Left ventricle myocardium inferior (tissue), 1 donor: ENCODE measurements around the gene MUC20. TPM values are rescaled to one million over a fixed set of nuclear protein-coding genes. Genes with fewer than 3 reads are reported as not detected.

Experiments
- DNase-seq: peaks from one replicate; pipeline ENCODE4 v3.0.0-alpha.2; 2020
- H3K27ac ChIP-seq: fragments of 200-600 bp; replicated peaks from 2 replicates; pipeline ENCODE4 v1.8.0; 2021
- H3K27me3 ChIP-seq: fragments of 200-600 bp; 2 replicates; pipeline ENCODE4 v1.8.0; 2021; ENCODE audit warnings: low read depth
- H3K36me3 ChIP-seq: fragments of 200-600 bp; 2 replicates; pipeline ENCODE4 v1.8.0; 2021
- H3K4me1 ChIP-seq: fragments of 200-600 bp; 2 replicates; pipeline ENCODE4 v1.8.0; 2021
- H3K4me3 ChIP-seq: fragments of 200-600 bp; 2 replicates; pipeline ENCODE4 v1.8.0; 2021; ENCODE audit warnings: mild to moderate bottlenecking, moderate library complexity
- H3K9me3 ChIP-seq: fragments of 200-600 bp; replicated peaks from 2 replicates; pipeline ENCODE4 v1.8.0; 2021
- CTCF ChIP-seq: fragments of 200-600 bp; IDR thresholded peaks from 2 replicates; pipeline ENCODE4 v1.8.0; 2021; ENCODE audit warnings: antibody characterized with exemption, mild to moderate bottlenecking, borderline replicate concordance
- intact Hi-C: fragments of 100-400 bp; cut with micrococcal nuclease; formaldehyde crosslinking; loops from one replicate; pipeline ENCODE4 v1.11.0; 2022
- total RNA-seq: library from RNA; stranded (reverse); fragmentation: NEBNext Ultra II Directional; extraction: Animal tissue kit (Norgen Biotek cat#: 25700); gene quantifications from one replicate; pipeline ENCODE4 v1.2.1, GENCODE V29; 2021
- donor health status: DM: no; HTN: yes; CAD: no; lungs with severe emphysema.

Gene MUC20
- total RNA-seq, 1 donor from 2014 or later = 4.7 TPM

GRCh38 chr3:195703776-195704175 is 17.0 kb upstream of the MUC20 start:
- no peak overlapping the region for H3K4me3 ChIP-seq
- H3K27ac ChIP-seq = no peak overlapping the region
- peaks cover 12% of the 10 kb centered on the region for H3K36me3 ChIP-seq
- no peaks in the 10 kb centered on the region for H3K27me3 ChIP-seq
- TF ChIP-seq CTCF = no peak
- H3K9me3 ChIP-seq = no peaks in the 10 kb centered on the region
- no peaks in the 10 kb centered on the region for H3K4me1 ChIP-seq
- no peak for DNase-seq
- intact Hi-C loops = no loop called here

DNA sequence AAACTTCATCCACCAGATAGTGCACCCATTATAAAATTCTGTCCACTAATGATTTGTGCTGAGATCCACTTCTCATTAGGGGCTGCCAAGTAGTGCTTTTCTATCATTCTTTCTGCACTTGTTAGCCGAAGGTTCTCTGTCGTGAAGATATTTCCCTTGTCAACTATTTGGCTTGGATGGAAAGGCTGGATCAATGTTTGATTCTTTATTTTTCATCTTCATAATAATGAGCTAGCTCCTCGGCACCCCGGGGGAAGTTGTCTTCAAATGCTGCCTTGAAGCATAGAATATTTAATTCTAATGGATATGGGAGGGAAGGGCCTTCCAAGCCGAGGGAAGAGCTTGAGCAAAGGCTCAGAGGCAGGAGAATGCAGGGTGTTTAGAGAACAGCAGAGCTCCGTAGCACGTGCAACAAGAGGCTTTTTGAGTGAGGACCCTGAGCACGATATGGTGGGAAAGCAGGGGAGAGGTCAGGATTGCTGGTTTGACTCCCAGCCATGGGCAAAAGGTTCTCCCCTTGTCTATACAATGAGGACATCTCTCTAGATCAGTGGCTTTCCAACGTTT is 16.3 kb upstream of the MUC20 start:
- DNase-seq = no peak
- Histone ChIP-seq H3K9me3 (no peaks in the 10 kb centered on the region), H3K36me3 (peaks cover 15% of the 10 kb centered on the region), H3K4me3 (no peak overlapping the region), H3K27me3 (no peaks in the 10 kb centered on the region), H3K4me1 (no peaks in the 10 kb centered on the region), H3K27ac (no peak overlapping the region)
- intact Hi-C loops = no loop called here
- TF ChIP-seq CTCF = no peak

GRCh38 chr3:195705081-195705991 is 15.4 kb upstream of the MUC20 start:
- intact Hi-C loops = no loop called here

DNA sequence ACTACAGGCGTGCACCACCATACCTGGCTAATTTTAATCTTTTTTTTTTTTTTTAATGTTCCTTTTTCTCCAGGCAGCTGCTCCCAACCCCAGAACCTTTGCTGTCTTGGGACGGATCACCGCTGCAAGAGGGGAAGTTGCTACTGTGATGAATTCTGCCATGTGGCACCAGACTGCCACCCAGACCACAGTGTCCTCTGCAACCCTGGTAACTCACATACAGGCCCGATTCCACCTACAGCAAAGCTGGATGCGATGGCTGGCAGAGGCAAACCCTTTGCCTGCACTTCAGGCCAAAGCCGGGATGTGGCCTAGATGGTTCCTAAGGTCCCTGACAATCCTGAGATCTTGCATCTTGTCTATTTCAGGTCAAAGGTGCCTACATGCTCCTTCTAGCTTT is 12.7 kb upstream of the MUC20 start:
- TF ChIP-seq CTCF = no peak
- no peaks in the 10 kb centered on the region for H3K27me3 ChIP-seq
- H3K4me3 ChIP-seq = no peak overlapping the region
- no peak for DNase-seq
- H3K36me3 ChIP-seq = peaks cover 36% of the 10 kb centered on the region
- no peaks in the 10 kb centered on the region for H3K4me1 ChIP-seq
- no peak overlapping the region for H3K27ac ChIP-seq
- intact Hi-C loops = no loop called here
- H3K9me3 ChIP-seq = no peaks in the 10 kb centered on the region

More at GRCh38 chr3:195705081-195705991, 15.4 kb upstream of the MUC20 start:
- Histone ChIP-seq H3K4me1 (no peaks in the 10 kb centered on the region), H3K9me3 (no peaks in the 10 kb centered on the region), H3K27me3 (no peaks in the 10 kb centered on the region), H3K36me3 (peaks cover 21% of the 10 kb centered on the region), H3K4me3 (no peak overlapping the region), H3K27ac (no peak overlapping the region)
- TF ChIP-seq CTCF = no peak
- DNase-seq = no peak

GRCh38 chr3:195708626-195709481 is 11.9 kb upstream of the MUC20 start:
- H3K27ac ChIP-seq = no peak overlapping the region
- H3K9me3 ChIP-seq = no peaks in the 10 kb centered on the region
- H3K27me3 ChIP-seq = no peaks in the 10 kb centered on the region
- DNase-seq = no peak
- H3K4me3 ChIP-seq = no peak overlapping the region
- H3K4me1 ChIP-seq = no peaks in the 10 kb centered on the region
- TF ChIP-seq CTCF = no peak
- peaks cover 36% of the 10 kb centered on the region for H3K36me3 ChIP-seq
- intact Hi-C loops = no loop called here
